ENCODE measurements around the gene UBAP1L. TPM values are rescaled to one million over a fixed set of nuclear protein-coding genes. Genes with fewer than 3 reads are reported as not detected.

UBAP1L gene
- total RNA-seq, 1 experiment from 2014 or later: 3.0 TPM

DNA sequence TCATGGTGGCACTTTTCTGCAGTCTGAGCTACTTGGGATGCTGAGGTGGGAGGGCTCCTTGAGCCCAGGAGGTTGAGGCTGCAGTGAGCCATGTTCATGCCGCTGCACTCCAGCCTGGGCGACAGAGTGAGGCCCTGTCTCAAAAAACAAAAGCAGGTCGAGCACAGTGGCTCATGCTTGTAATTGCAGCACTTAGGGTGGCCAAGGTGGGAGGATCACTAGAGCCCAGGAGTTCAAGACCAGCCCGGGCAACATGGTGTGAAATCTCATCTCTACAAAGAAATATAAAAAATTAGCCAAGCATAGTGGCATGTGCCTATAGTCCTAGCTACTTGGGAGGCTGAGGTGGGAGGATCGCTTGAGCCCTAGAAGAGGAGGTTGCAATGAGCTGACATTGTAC is 10.0 kb downstream of the UBAP1L start:
- Histone ChIP-seq H3K4me1 (ENCODE audit: insufficient read depth, low read length) (no peaks in the 10 kb centered on the region), H4K20me1 (ENCODE audit: control insufficient read depth, insufficient read depth, insufficient read length) (no peaks in the 10 kb centered on the region), H2BK20ac (ENCODE audit: low read depth, low read length, poor library complexity, severe bottlenecking) (no peak overlapping the region), H2AK5ac (ENCODE audit: insufficient read length, low read length) (no peak overlapping the region), H3K14ac (ENCODE audit: insufficient read depth, low read length) (no peak overlapping the region), H3T11ph (ENCODE audit: low read length) (no peak overlapping the region), H3K9me3 (ENCODE audit: control insufficient read depth, low read depth, low read length) (no peaks in the 10 kb centered on the region), H2BK12ac (ENCODE audit: insufficient read length, low read depth, low read length) (no peak overlapping the region), H2BK15ac (ENCODE audit: low read depth, low read length) (no peak overlapping the region), H4K8ac (replicated peaks; ENCODE audit: insufficient read length, low read depth, low read length) (no peak overlapping the region), H3K27ac (ENCODE audit: insufficient read length, low read depth, low read length) (no peak overlapping the region), H3K4ac (ENCODE audit: low read depth, low read length) (no peak overlapping the region), H3K23me2 (ENCODE audit: insufficient read length, low read depth, low read length, poor library complexity, severe bottlenecking) (peaks cover 3% of the 10 kb centered on the region), H3K18ac (ENCODE audit: insufficient read length, low read depth, low read length) (no peak overlapping the region), H3K27me3 (ENCODE audit: insufficient read depth, low read length) (no peaks in the 10 kb centered on the region), H4K5ac (ENCODE audit: insufficient read length, low read depth, low read length) (no peak overlapping the region), H3K56ac (ENCODE audit: insufficient read length, low read depth, low read length) (no peak overlapping the region), H3K23ac (ENCODE audit: insufficient read length, low read depth, low read length) (no peak overlapping the region), H2BK5ac (ENCODE audit: insufficient read length, low read length) (no peak overlapping the region), H2BK120ac (ENCODE audit: low read depth, low read length, poor library complexity, severe bottlenecking) (no peak overlapping the region), H3K4me2 (ENCODE audit: insufficient read depth, insufficient read length, low read length) (no peak overlapping the region), H3K79me1 (ENCODE audit: insufficient read depth, low read depth, low read length, poor library complexity, severe bottlenecking) (no peaks in the 10 kb centered on the region), H2AFZ (ENCODE audit: low read length) (no peak overlapping the region), H3K9ac (ENCODE audit: extremely low read depth, insufficient read length, low read length) (no peak overlapping the region), H3K79me2 (ENCODE audit: insufficient read depth, low read length) (no peaks in the 10 kb centered on the region), H4K91ac (ENCODE audit: insufficient read length, low read depth, low read length) (no peak overlapping the region)
- no peak for DNase-seq
- H3K36me3 Mint-ChIP-seq (ENCODE audit: insufficient read depth in 1 of 3, low read depth in 3 of 3): peaks cover 0 to 10% (median 6%) of the 10 kb centered on the region in 3 experiments; a peak in 3 of 7 replicates
- H3K9me3 Mint-ChIP-seq: no peaks in the 10 kb centered on the region
- H3K4me1 Mint-ChIP-seq: peaks cover 4% of the 10 kb centered on the region in 2 experiments; a peak in 3 of 4 replicates
- H3K4me3 Mint-ChIP-seq: no peak overlapping the region
- H3K27ac Mint-ChIP-seq: no peak overlapping the region
- WGBS (ENCODE audit: extremely low coverage, insufficient read length, low lambda C conversion rate): no CpG with 5 or more reads among the region's 5 CpGs
- TF ChIP-seq, protein P1, sequence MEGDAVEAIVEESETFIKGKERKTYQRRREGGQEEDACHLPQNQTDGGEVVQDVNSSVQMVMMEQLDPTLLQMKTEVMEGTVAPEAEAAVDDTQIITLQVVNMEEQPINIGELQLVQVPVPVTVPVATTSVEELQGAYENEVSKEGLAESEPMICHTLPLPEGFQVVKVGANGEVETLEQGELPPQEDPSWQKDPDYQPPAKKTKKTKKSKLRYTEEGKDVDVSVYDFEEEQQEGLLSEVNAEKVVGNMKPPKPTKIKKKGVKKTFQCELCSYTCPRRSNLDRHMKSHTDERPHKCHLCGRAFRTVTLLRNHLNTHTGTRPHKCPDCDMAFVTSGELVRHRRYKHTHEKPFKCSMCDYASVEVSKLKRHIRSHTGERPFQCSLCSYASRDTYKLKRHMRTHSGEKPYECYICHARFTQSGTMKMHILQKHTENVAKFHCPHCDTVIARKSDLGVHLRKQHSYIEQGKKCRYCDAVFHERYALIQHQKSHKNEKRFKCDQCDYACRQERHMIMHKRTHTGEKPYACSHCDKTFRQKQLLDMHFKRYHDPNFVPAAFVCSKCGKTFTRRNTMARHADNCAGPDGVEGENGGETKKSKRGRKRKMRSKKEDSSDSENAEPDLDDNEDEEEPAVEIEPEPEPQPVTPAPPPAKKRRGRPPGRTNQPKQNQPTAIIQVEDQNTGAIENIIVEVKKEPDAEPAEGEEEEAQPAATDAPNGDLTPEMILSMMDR (conservative IDR thresholded peaks at IDR 0.05): no peak
- H3K27me3 Mint-ChIP-seq (ENCODE audit: low read depth): no peaks in the 10 kb centered on the region

All from H9 (cell line).